ENCODE data around the gene CR1. TPM values are rescaled to one million over a fixed set of nuclear protein-coding genes. Genes with fewer than 3 reads are reported as not detected.

Gene CR1
- total and polyA plus RNA-seq, 8 donors: 0.44 to 8.0 (median 1.4) TPM

DNA sequence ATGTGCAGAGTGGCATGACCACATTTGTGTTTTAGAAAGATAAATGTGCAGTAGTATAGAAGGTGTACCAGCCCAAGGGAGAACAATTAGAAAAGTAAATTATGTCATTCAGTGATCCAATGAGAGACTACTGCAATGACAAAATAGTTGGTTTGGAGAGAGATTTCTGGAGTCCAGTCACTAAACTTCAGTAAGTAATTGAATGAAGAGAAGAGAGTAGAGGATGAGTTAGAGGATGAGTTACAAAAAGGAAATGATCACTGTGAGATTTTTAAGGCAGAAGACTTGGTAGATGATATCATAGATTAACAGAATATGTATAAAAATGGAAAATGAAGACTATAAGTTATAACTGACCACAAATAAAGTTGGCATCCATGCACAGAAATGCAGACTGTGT is 33.4 kb upstream of the CR1 start:
- no peaks in the 10 kb centered on the region for H3K36me3 ChIP-seq
- peaks cover 0 to 8% (median 0%) of the 10 kb centered on the region in 3 donors for H3K27me3 ChIP-seq
- H3K4me3 ChIP-seq: no peak overlapping the region
- intact Hi-C loops (cut with DNase I; ENCODE audit: low total_unique reads): no loop called here
- no peaks in the 10 kb centered on the region for H3K9me3 ChIP-seq
- TF ChIP-seq POLR2A (IDR thresholded peaks at IDR 0.05) (no peak), CTCF (IDR thresholded peaks at IDR 0.05) (no peak), POLR2AphosphoS5 (IDR thresholded peaks at IDR 0.05) (no peak)
- no peak for DNase-seq
- no peak overlapping the region for H3K27ac ChIP-seq
- H3K4me1 ChIP-seq: no peaks in the 10 kb centered on the region

GRCh38 chr1:207463021-207463420 is 32.9 kb upstream of the CR1 start:
- no peak overlapping the region for H3K27ac ChIP-seq
- peaks cover 0 to 8% (median 0%) of the 10 kb centered on the region in 3 donors for H3K27me3 ChIP-seq
- no peak for TF ChIP-seq POLR2A (IDR thresholded peaks at IDR 0.05)
- no peak for TF ChIP-seq POLR2AphosphoS5 (IDR thresholded peaks at IDR 0.05)
- no peak for TF ChIP-seq EP300 (IDR thresholded peaks at IDR 0.05)
- TF ChIP-seq CTCF (IDR thresholded peaks at IDR 0.05): no peak
- H3K9me3 ChIP-seq: no peaks in the 10 kb centered on the region
- no peaks in the 10 kb centered on the region for H3K4me1 ChIP-seq
- no peak for DNase-seq
- no peak overlapping the region for H3K4me3 ChIP-seq
- H3K36me3 ChIP-seq: no peaks in the 10 kb centered on the region
- intact Hi-C loops (cut with DNase I; ENCODE audit: low total_unique reads): no loop called here

- H3K4me1 ChIP-seq: no peaks in the 10 kb centered on the region
- TF ChIP-seq POLR2A (IDR thresholded peaks at IDR 0.05) (no peak), POLR2AphosphoS5 (IDR thresholded peaks at IDR 0.05) (no peak), EP300 (IDR thresholded peaks at IDR 0.05) (no peak), CTCF (IDR thresholded peaks at IDR 0.05) (no peak)
- no peak for DNase-seq
- H3K4me3 ChIP-seq: no peak overlapping the region
- H3K27me3 ChIP-seq: peaks cover 0 to 12% (median 0%) of the 10 kb centered on the region in 3 donors
- no peak overlapping the region for H3K27ac ChIP-seq
- 66 to 77% (median 70%) methylated on average over 3 of the region's 3 CpGs for WGBS, 5 donors
- intact Hi-C loops (cut with DNase I; ENCODE audit: low total_unique reads): no loop called here
- H3K36me3 ChIP-seq: no peaks in the 10 kb centered on the region
- no peaks in the 10 kb centered on the region for H3K9me3 ChIP-seq
These were observed 32.4 kb upstream of the CR1 start for GRCh38 chr1:207463571-207463970.

DNA sequence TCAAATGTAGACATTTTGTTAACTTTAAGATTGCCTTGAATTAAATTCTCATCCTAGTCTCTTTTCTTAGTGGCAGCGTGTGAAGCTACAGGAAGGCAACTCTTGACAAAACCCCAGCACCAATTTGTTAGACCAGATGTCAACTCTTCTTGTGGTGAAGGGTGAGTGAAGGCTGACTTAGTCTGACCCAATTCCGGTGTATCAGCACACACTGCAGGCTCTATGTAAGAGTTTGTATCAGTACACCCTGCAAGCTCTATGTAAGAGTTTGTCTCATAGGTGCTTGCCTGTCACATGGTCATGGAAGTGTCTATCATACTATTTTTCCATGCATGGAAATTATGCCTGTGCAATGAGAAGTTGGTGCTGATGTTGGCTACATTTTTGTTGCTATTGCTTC is 25.0 kb upstream of the CR1 start:
- peak in 1 of 2 donors; percentile 45 for DNase-seq
- intact Hi-C loops (cut with DNase I; ENCODE audit: low total_unique reads): no loop called here

More for the DNA sequence above, 25.0 kb upstream of the CR1 start:
- Histone ChIP-seq H3K27me3 (peaks cover 0 to 19% (median 0%) of the 10 kb centered on the region in 3 donors), H3K36me3 (no peaks in the 10 kb centered on the region), H3K27ac (no peak overlapping the region), H3K4me3 (no peak overlapping the region), H3K4me1 (no peaks in the 10 kb centered on the region), H3K9me3 (no peaks in the 10 kb centered on the region)
- WGBS, 5 donors: 81 to 92% (median 83%) methylated on average over 2 of the region's 2 CpGs
- TF ChIP-seq CTCF (IDR thresholded peaks at IDR 0.05) (no peak), POLR2AphosphoS5 (IDR thresholded peaks at IDR 0.05) (no peak), EP300 (IDR thresholded peaks at IDR 0.05) (no peak), POLR2A (IDR thresholded peaks at IDR 0.05) (no peak)
